MCF 10A (cell line): Measurements from ENCODE around the gene ADGRA3. TPM values are rescaled to one million over a fixed set of nuclear protein-coding genes. Genes with fewer than 3 reads are reported as not detected.
"Not testable (repeated sequence)": the region's sequence is repeated elsewhere in the genome, so short reads cannot be mapped to it uniquely, and the experiment has no call there.

Experiments used
- BruUV-seq: library from RNA; stranded (reverse); fragments of 400-500 nt; replicated peaks from 2 replicates; lab custom pipeline; 2021; lab: Mats Ljungman, UMichigan
- CTCF ChIA-PET: fragments of 300-600 bp; sonication (Branson Sonifier 250); formaldehyde crosslinking; extraction: SDS; loops from one replicate; lab custom pipeline; 2021; ENCODE audit warnings: antibody characterized with exemption, inconsistent platforms; lab: Yijun Ruan, JAX
- POLR2A ChIA-PET: fragments of 300-600, 350-650 bp; sonication (Branson Sonifier 250); formaldehyde crosslinking; extraction: SDS; loops from one replicate; lab custom pipeline; 2020; ENCODE audit warnings: antibody characterized with exemption, inconsistent platforms; lab: Yijun Ruan, JAX
- DNase-seq: peaks from one replicate; pipeline ENCODE4 v3.0.0-alpha.2; 2018; ENCODE audit not compliant: unreplicated experiment
- H3K27ac Mint-ChIP-seq: one replicate; pipeline ENCODE4 v1.8.0; 2022; ENCODE audit warnings: mild to moderate bottlenecking, low read depth, mixed read lengths; ENCODE audit not compliant: unreplicated experiment
- H3K27me3 Mint-ChIP-seq: one replicate; pipeline ENCODE4 v1.8.0; 2022; ENCODE audit warnings: mixed read lengths; ENCODE audit not compliant: insufficient read depth, unreplicated experiment
- H3K36me3 Mint-ChIP-seq: one replicate; pipeline ENCODE4 v1.8.0; 2022; ENCODE audit warnings: mild to moderate bottlenecking, moderate library complexity, mixed read lengths; ENCODE audit not compliant: insufficient read depth, unreplicated experiment
- H3K4me1 Mint-ChIP-seq: one replicate; pipeline ENCODE4 v1.8.0; 2022; ENCODE audit warnings: mixed read lengths; ENCODE audit not compliant: insufficient read depth, unreplicated experiment
- H3K4me3 Mint-ChIP-seq: one replicate; pipeline ENCODE4 v1.8.0; 2022; ENCODE audit warnings: mild to moderate bottlenecking, moderate library complexity, mixed read lengths; ENCODE audit not compliant: unreplicated experiment
- H3K9me3 Mint-ChIP-seq: one replicate; pipeline ENCODE4 v1.8.0; 2022; ENCODE audit warnings: mixed read lengths; ENCODE audit not compliant: unreplicated experiment
- intact Hi-C: fragments of 100-400 bp; cut with micrococcal nuclease; formaldehyde crosslinking; loops from 2 replicates; pipeline ENCODE4 v1.14.1; 2022
- total RNA-seq: library from RNA; stranded (reverse); gene quantifications from 2 replicates; pipeline ENCODE4 v1.2.3, GENCODE V29; 2022
- TF ChIP-seq, protein P1 (sequence below): fragments of 200-600 bp; IDR thresholded peaks from one replicate; pipeline ENCODE4 v1.8.0; 2022; ENCODE audit warnings: antibody characterized with exemption, mild to moderate bottlenecking; ENCODE audit not compliant: unreplicated experiment

The ADGRA3 gene
- total RNA-seq, 1 experiment from 2014 or later: 25.2 TPM

- no peaks in the 10 kb centered on the region for H3K27me3 Mint-ChIP-seq
- peaks cover 37% of the 10 kb centered on the region for H3K4me1 Mint-ChIP-seq
- no peaks in the 10 kb centered on the region for H3K36me3 Mint-ChIP-seq
- BruUV-seq: no TSS peak
- POLR2A ChIA-PET: interaction anchor here (0.9 to 4.9 kb wide), 3 partner anchors 24 to 39 kb away, joined by 3 to 68 read pairs (median 21); partner anchors contain the start of gene ADGRA3
- no peak for DNase-seq
- TF ChIP-seq, protein P1, sequence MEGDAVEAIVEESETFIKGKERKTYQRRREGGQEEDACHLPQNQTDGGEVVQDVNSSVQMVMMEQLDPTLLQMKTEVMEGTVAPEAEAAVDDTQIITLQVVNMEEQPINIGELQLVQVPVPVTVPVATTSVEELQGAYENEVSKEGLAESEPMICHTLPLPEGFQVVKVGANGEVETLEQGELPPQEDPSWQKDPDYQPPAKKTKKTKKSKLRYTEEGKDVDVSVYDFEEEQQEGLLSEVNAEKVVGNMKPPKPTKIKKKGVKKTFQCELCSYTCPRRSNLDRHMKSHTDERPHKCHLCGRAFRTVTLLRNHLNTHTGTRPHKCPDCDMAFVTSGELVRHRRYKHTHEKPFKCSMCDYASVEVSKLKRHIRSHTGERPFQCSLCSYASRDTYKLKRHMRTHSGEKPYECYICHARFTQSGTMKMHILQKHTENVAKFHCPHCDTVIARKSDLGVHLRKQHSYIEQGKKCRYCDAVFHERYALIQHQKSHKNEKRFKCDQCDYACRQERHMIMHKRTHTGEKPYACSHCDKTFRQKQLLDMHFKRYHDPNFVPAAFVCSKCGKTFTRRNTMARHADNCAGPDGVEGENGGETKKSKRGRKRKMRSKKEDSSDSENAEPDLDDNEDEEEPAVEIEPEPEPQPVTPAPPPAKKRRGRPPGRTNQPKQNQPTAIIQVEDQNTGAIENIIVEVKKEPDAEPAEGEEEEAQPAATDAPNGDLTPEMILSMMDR: no peak
- no peak overlapping the region for H3K4me3 Mint-ChIP-seq
- no peak overlapping the region for H3K27ac Mint-ChIP-seq
- no peaks in the 10 kb centered on the region for H3K9me3 Mint-ChIP-seq
- intact Hi-C loops: no loop called here
- CTCF ChIA-PET: interaction anchor here (0.6 to 1.8 kb wide), 3 partner anchors 31 to 87 kb away, joined by 4 to 6 read pairs (median 6); no protein-coding TSS in a partner anchor
Observed at GRCh38 chr4:22476011-22476410, 39.9 kb downstream of the ADGRA3 start.

GRCh38 chr4:22475311-22475646 lies 40.6 kb downstream of the ADGRA3 start:
- CTCF ChIA-PET: interaction anchor here (0.6 to 1.0 kb wide), 3 partner anchors 32 to 86 kb away, joined by 3 to 5 read pairs (median 4); no protein-coding TSS in a partner anchor
- H3K4me3 Mint-ChIP-seq, H3K27me3 Mint-ChIP-seq, BruUV-seq, H3K9me3 Mint-ChIP-seq, intact Hi-C loops, H3K36me3 Mint-ChIP-seq: not testable (repeated sequence)
- peak; percentile 23 for DNase-seq
- H3K27ac Mint-ChIP-seq: peak overlapping the region; percentile 66
- peaks cover 45% of the 10 kb centered on the region for H3K4me1 Mint-ChIP-seq
- POLR2A ChIA-PET: interaction anchor here (1.1 to 4.9 kb wide), 5 partner anchors 8 to 40 kb away, joined by 3 to 68 read pairs (median 47); partner anchors contain the start of gene ADGRA3

GRCh38 chr4:22474636-22475310 lies 41.1 kb downstream of the ADGRA3 start:
- H3K27me3 Mint-ChIP-seq: no peaks in the 10 kb centered on the region
- CTCF ChIA-PET: interaction anchor here (0.6 to 1.0 kb wide), 4 partner anchors 32 to 345 kb away, joined by 3 to 5 read pairs (median 4); no protein-coding TSS in a partner anchor
- peaks cover 43% of the 10 kb centered on the region for H3K4me1 Mint-ChIP-seq
- intact Hi-C loops: no loop called here
- BruUV-seq: TSS peak; percentile 85
- POLR2A ChIA-PET: interaction anchor here (0.6 to 4.9 kb wide), 6 partner anchors 8 to 68 kb away, joined by 3 to 68 read pairs (median 31); partner anchors contain the start of gene ADGRA3
- TF ChIP-seq, protein P1: no peak
- peak; percentile 31 for DNase-seq
- H3K27ac Mint-ChIP-seq: peak overlapping the region; percentile 66
- H3K9me3 Mint-ChIP-seq: no peaks in the 10 kb centered on the region
- H3K4me3 Mint-ChIP-seq: no peak overlapping the region
- no peaks in the 10 kb centered on the region for H3K36me3 Mint-ChIP-seq

DNA sequence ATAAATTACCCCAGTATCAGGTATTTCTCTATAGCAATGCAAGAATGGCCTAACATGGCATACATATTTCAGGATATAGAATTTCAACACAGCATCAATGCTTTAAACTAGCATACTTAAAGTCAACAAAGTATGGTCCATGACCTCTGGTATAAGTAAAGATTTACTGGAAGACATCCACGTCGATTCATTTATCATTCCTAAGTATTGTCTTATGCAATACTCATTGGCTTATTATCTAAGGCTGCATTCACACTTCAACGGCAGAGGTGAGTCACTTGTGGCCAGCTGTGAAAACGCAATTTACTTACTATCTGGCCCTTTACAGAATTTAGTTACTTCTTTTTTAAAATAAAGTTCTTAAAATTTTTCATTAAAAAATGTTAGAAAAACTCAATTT lies 42.6 kb downstream of the ADGRA3 start:
- BruUV-seq: no TSS peak
- peak; percentile 88 for DNase-seq
- no peaks in the 10 kb centered on the region for H3K27me3 Mint-ChIP-seq
- H3K9me3 Mint-ChIP-seq: peaks cover 7% of the 10 kb centered on the region
- ChIA-PET POLR2A (interaction anchor here (0.9 to 4.9 kb wide), 9 partner anchors 10 to 42 kb away, joined by 3 to 68 read pairs (median 7); partner anchors contain the start of gene ADGRA3), CTCF (interaction anchor here (1.0 to 1.6 kb wide), 5 partner anchors 9 to 66 kb away, joined by 3 to 6 read pairs (median 4); no protein-coding TSS in a partner anchor)
- intact Hi-C loops: loop anchor here (2.0 kb wide), 1 partner anchor 42 kb away; no protein-coding TSS in a partner anchor
- TF ChIP-seq, protein P1: no peak
- no peaks in the 10 kb centered on the region for H3K36me3 Mint-ChIP-seq
- H3K4me3 Mint-ChIP-seq: no peak overlapping the region
- H3K4me1 Mint-ChIP-seq: peaks cover 37% of the 10 kb centered on the region
- no peak overlapping the region for H3K27ac Mint-ChIP-seq
